SU-DHL-6 (cell line): ENCODE data around the gene RBFOX1.

Experiments
- CTCF ChIP-seq: fragments of 200-600 bp; sonication (generic); IDR thresholded peaks from one replicate; pipeline ENCODE4 v1.5.1; 2017; ENCODE audit warnings: antibody characterized with exemption, mild to moderate bottlenecking, low read length, moderate library complexity; ENCODE audit not compliant: insufficient read depth, poor library complexity, severe bottlenecking
- EZH2phosphoT487 ChIP-seq: fragments of 200-600 bp; sonication (generic), shearing (Covaris generic); conservative IDR thresholded peaks from 2 replicates; pipeline ENCODE4 v1.6.1; 2018; ENCODE audit warnings: mild to moderate bottlenecking, antibody characterized with exemption, low read length, moderate library complexity, mixed read lengths

- no peak for TF ChIP-seq CTCF
- TF ChIP-seq EZH2phosphoT487: no peak
These were observed 180.8 kb downstream of the RBFOX1 start for GRCh38 chr16:7513429-7513828.
